ENCODE results near the gene IL2RA.

IL2RA gene

GRCh38 chr10:6098156-6098555 lies 36.0 kb upstream of the IL2RA start:
- Histone ChIP-seq H3K4me3 (ENCODE audit: insufficient read depth, low read length, poor library complexity, severe bottlenecking) (no peak overlapping the region), H3K9me2 (replicated peaks; ENCODE audit: insufficient read depth, low read length) (no peaks in the 10 kb centered on the region), H2AFZ (ENCODE audit: low read depth, low read length, severe bottlenecking) (no peak overlapping the region), H3K4me2 (ENCODE audit: low read depth, low read length, poor library complexity, severe bottlenecking) (no peak overlapping the region), H3K27me3 (ENCODE audit: low read length) (no peaks in the 10 kb centered on the region), H3K79me2 (ENCODE audit: insufficient read depth, low read length) (peaks cover 91% of the 10 kb centered on the region), H3F3A (ENCODE audit: insufficient read depth) (peaks cover 9% of the 10 kb centered on the region; the same call in 1 of the 2 replicates), H3K27ac (ENCODE audit: low read depth, low read length) (no peak overlapping the region), H3K36me3 (ENCODE audit: low read length) (peaks cover 24% of the 10 kb centered on the region), H4K20me1 (ENCODE audit: low read depth, low read length) (peaks cover 20% of the 10 kb centered on the region; the same call in 1 of the 2 replicates), H3K9ac (ENCODE audit: low read length) (no peak overlapping the region), H3K9me3 (ENCODE audit: insufficient read depth, low read length) (no peaks in the 10 kb centered on the region)
- TF ChIP-seq CTCF (IDR thresholded peaks at IDR 0.05; ENCODE audit: insufficient read depth, low read length, poor library complexity, severe bottlenecking), result no peak
- no peak for TF ChIP-seq EZH2phosphoT487 (conservative IDR thresholded peaks at IDR 0.05; ENCODE audit: low read length)

- Histone ChIP-seq H3K79me2 (ENCODE audit: insufficient read depth, low read length) (peaks cover 96% of the 10 kb centered on the region), H3K9me2 (replicated peaks; ENCODE audit: insufficient read depth, low read length) (no peaks in the 10 kb centered on the region), H3K9ac (ENCODE audit: low read length) (no peak overlapping the region), H3K4me3 (ENCODE audit: insufficient read depth, low read length, poor library complexity, severe bottlenecking) (no peak overlapping the region), H3K9me3 (ENCODE audit: insufficient read depth, low read length) (no peaks in the 10 kb centered on the region), H3K36me3 (ENCODE audit: low read length) (peaks cover 16% of the 10 kb centered on the region), H3K4me2 (ENCODE audit: low read depth, low read length, poor library complexity, severe bottlenecking) (no peak overlapping the region), H3F3A (ENCODE audit: insufficient read depth) (peaks cover 9% of the 10 kb centered on the region; the same call in 1 of the 2 replicates), H2AFZ (ENCODE audit: low read depth, low read length, severe bottlenecking) (no peak overlapping the region), H4K20me1 (ENCODE audit: low read depth, low read length) (peaks cover 28% of the 10 kb centered on the region; the same call in 1 of the 2 replicates), H3K27ac (ENCODE audit: low read depth, low read length) (no peak overlapping the region), H3K27me3 (ENCODE audit: low read length) (no peaks in the 10 kb centered on the region)
- TF ChIP-seq CTCF (IDR thresholded peaks at IDR 0.05; ENCODE audit: insufficient read depth, low read length, poor library complexity, severe bottlenecking), result no peak
- TF ChIP-seq EZH2phosphoT487 (conservative IDR thresholded peaks at IDR 0.05; ENCODE audit: low read length), result no peak
Measured at GRCh38 chr10:6097063-6097462, 34.9 kb upstream of the IL2RA start.

- TF ChIP-seq EZH2phosphoT487 (conservative IDR thresholded peaks at IDR 0.05; ENCODE audit: low read length) (no peak), CTCF (IDR thresholded peaks at IDR 0.05; ENCODE audit: insufficient read depth, low read length, poor library complexity, severe bottlenecking) (no peak)
- H4K20me1 ChIP-seq (ENCODE audit: low read depth, low read length), result peaks cover 36% of the 10 kb centered on the region
- H3K9me3 ChIP-seq (ENCODE audit: insufficient read depth, low read length), result no peaks in the 10 kb centered on the region
- H3K79me2 ChIP-seq (ENCODE audit: insufficient read depth, low read length), result peaks cover 97% of the 10 kb centered on the region
- H3K27me3 ChIP-seq (ENCODE audit: low read length), result no peaks in the 10 kb centered on the region
- H3K9me2 ChIP-seq (replicated peaks; ENCODE audit: insufficient read depth, low read length), result no peaks in the 10 kb centered on the region
- no peak overlapping the region for H3K4me3 ChIP-seq (ENCODE audit: insufficient read depth, low read length, poor library complexity, severe bottlenecking)
- no peak overlapping the region for H3K27ac ChIP-seq (ENCODE audit: low read depth, low read length)
- no peak overlapping the region for H3K9ac ChIP-seq (ENCODE audit: low read length)
- H2AFZ ChIP-seq (ENCODE audit: low read depth, low read length, severe bottlenecking), result no peak overlapping the region
- peaks cover 9% of the 10 kb centered on the region for H3K36me3 ChIP-seq (ENCODE audit: low read length)
- peaks cover 16% of the 10 kb centered on the region; the same call in 1 of the 2 replicates for H3F3A ChIP-seq (ENCODE audit: insufficient read depth)
- no peak overlapping the region for H3K4me2 ChIP-seq (ENCODE audit: low read depth, low read length, poor library complexity, severe bottlenecking)
Measured at GRCh38 chr10:6095810-6096570, 33.8 kb upstream of the IL2RA start.
